Heart right ventricle (tissue), 16 donors: Measurements from ENCODE around the gene FARP2. TPM values are rescaled to one million over a fixed set of nuclear protein-coding genes. Genes with fewer than 3 reads are reported as not detected.
A peak's percentile ranks its signal among the peaks of the same experiment; 100 is the strongest.

Source experiments
- ATAC-seq, 8 donors: fragments of 200-7000 bp; cut with Tn5 transposase; one replicate each; pipeline ENCODE4 v1.9.1; 2020; ENCODE audit warnings: mild to moderate bottlenecking in 8 of 8, moderate library complexity in 8 of 8, moderate number of reproducible peaks in 1 of 8
- DNase-seq, 2 donors: peaks; one replicate each; pipeline ENCODE4 v3.0.0-alpha.2; 2020
- H3K27ac ChIP-seq, 10 donors: fragments of 200-600 bp; sonication (generic) in 2 of 10; one replicate each; pipeline versions ENCODE4 v1.5.0 to v1.8.0; 2020 to 2022; ENCODE audit warnings: mild to moderate bottlenecking in 3 of 10
- H3K27me3 ChIP-seq, 7 donors: fragments of 200-600 bp; one replicate each; pipeline ENCODE4 v1.8.0; 2021 to 2022; ENCODE audit warnings: mild to moderate bottlenecking in 2 of 7
- H3K36me3 ChIP-seq, 9 donors: fragments of 200-600 bp; sonication (generic) in 1 of 9; one replicate each; pipeline versions ENCODE4 v1.5.0 to v1.8.0; 2020 to 2022; ENCODE audit warnings: mild to moderate bottlenecking in 2 of 9
- H3K4me1 ChIP-seq, 9 donors: fragments of 200-600 bp; sonication (generic) in 1 of 9; one replicate each; pipeline versions ENCODE4 v1.5.0 to v1.8.0; 2020 to 2022; ENCODE audit warnings: mild to moderate bottlenecking in 4 of 9
- H3K4me3 ChIP-seq, 10 donors: fragments of 200-600 bp; sonication (generic) in 2 of 10; one replicate each; pipeline versions ENCODE4 v1.5.0 to v1.8.0; 2020 to 2022; ENCODE audit warnings: mild to moderate bottlenecking in 7 of 10, moderate library complexity in 2 of 10
- H3K9me3 ChIP-seq, 11 donors: fragments of 200-600 bp in 10 of 11; sonication (generic) in 2 of 11; one replicate each; pipeline versions ENCODE4 v1.5.0 to v1.8.0; 2013 to 2022; ENCODE audit warnings: mild to moderate bottlenecking in 2 of 11, control low read depth in 1 of 11, moderate library complexity in 1 of 11
- CTCF ChIP-seq, 9 donors: fragments of 200-600 bp; sonication (generic) in 2 of 9; IDR thresholded peaks; one replicate each; pipeline versions ENCODE4 v1.5.0 to v1.8.0; 2021 to 2022; ENCODE audit warnings: antibody characterized with exemption in 9 of 9, mild to moderate bottlenecking in 5 of 9, moderate library complexity in 1 of 9
- WGBS, 2 donors: extraction: QIAGEN DNeasy Blood & Tissue Kit; methylation state at CpG; one replicate each; pipeline ENCODE4 v1.1.7; 2013; ENCODE audit warnings: inconsistent platforms in 1 of 2; 5-methylcytosine and 5-hydroxymethylcytosine counted together
- intact Hi-C, 10 donors: fragments of 100-400 bp; cut with DNase I; formaldehyde crosslinking; loops; one replicate each; pipeline versions ENCODE4 v1.11.1 to v1.14.2; 2022
- polyA plus RNA-seq, 2 donors: library from polyadenylated mRNA; stranded (reverse); fragments of 200-250 nt; gene quantifications; one replicate each; pipeline ENCODE4 v1.2.3, GENCODE V29; 2013
- total RNA-seq, 10 donors: library from RNA; stranded (reverse); fragmentation: NEBNext Ultra II Directional in 3 of 10; extraction: Animal tissue kit (Norgen Biotek cat#: 25700) in 3 of 10; gene quantifications; one replicate each; pipeline versions ENCODE4 v1.2.1 to v1.2.4, GENCODE V29; 2021 to 2023
- donor health status: Arrhythmogenic right ventricular cardiomyopathy.
- donor health status: ischemic (EF 13 %, LVEDD 7.1; RV severe dilation, severe dysfunction).
- donor health status: healthy with polysubstance abuse.
- donor health status: DM: no; HTN: yes; CAD: no.
- donor health status: DM: no; HTN: no; CAD: no.
- donor health status: ischemic (EF 25% LVEDD 6.9; RV normal size, moderate dysfunction).
- donor health status: ischemic (EF 25% LVEDD 5.7; RV mildly dilated, moderate dysfunction).
- donor health status: healthy.
- donor health status: DM: yes; HTN: yes; CAD: no.
- donor health status: Ischemic cardiomyopathy.
- donor health status: ischemic (EF 35%, LVEDD 5.7; RV mildly dilated, moderate dysfunction).
- donor health status: nonischemic (EF 11% LVEDD 7.7; RV severe dilation, severe dysfunction).
- donor health status: DM: yes; HTN: yes; CAD: no.
- donor health status: PGD.
- donor health status: ischemic (EF 29% LVEDD 5.4; RV normal size, mild dysfunction).
- donor health status: nonischemic (EF 23%, LVEDD 6.1; RV moderate dilation, normal function).

The FARP2 gene
- total and polyA plus RNA-seq, 12 donors = 7.1 to 23.6 (median 19.3) TPM

- no peaks in the 10 kb centered on the region for H3K27me3 ChIP-seq
- peaks cover 0 to 78% (median 44%) of the 10 kb centered on the region in 9 donors for H3K4me1 ChIP-seq
- intact Hi-C loops = no loop called here
- no peaks in the 10 kb centered on the region for H3K9me3 ChIP-seq
- WGBS, 2 donors = 85 to 88% methylated on average over 18 of the region's 18 CpGs
- H3K36me3 ChIP-seq = peaks cover 0 to 5% (median 0%) of the 10 kb centered on the region in 9 donors
- no peak overlapping the region for H3K4me3 ChIP-seq
- DNase-seq (no peak), ATAC-seq (no peak)
- no peak for TF ChIP-seq CTCF (IDR thresholded peaks at IDR 0.05)
- peak overlapping the region in 2 of 10 donors; percentile 53 to 78 for H3K27ac ChIP-seq
These were observed 47.1 kb upstream of the FARP2 start for GRCh38 chr2:241308832-241309500.

GRCh38 chr2:241309684-241310117 is 46.4 kb upstream of the FARP2 start:
- DNase-seq (no peak), ATAC-seq (peak in 3 of 8 donors; percentile 7 to 20 (median 17))
- 77 to 78% methylated on average over 2 of the region's 2 CpGs for WGBS, 2 donors
- peaks cover 0 to 76% (median 40%) of the 10 kb centered on the region in 9 donors for H3K4me1 ChIP-seq
- no peaks in the 10 kb centered on the region for H3K9me3 ChIP-seq
- H3K27ac ChIP-seq = peak overlapping the region in 2 of 10 donors; percentile 53 to 78
- TF ChIP-seq CTCF (IDR thresholded peaks at IDR 0.05) = no peak
- H3K4me3 ChIP-seq = no peak overlapping the region
- intact Hi-C loops = loop anchor here in 3 of 10 donors (5.0 kb wide), 1 partner anchor 37 kb away; no protein-coding TSS in a partner anchor
- no peaks in the 10 kb centered on the region for H3K27me3 ChIP-seq
- peaks cover 0 to 5% (median 0%) of the 10 kb centered on the region in 9 donors for H3K36me3 ChIP-seq

- no peak for DNase-seq
- Histone ChIP-seq H3K27me3 (no peaks in the 10 kb centered on the region), H3K9me3 (no peaks in the 10 kb centered on the region), H3K4me1 (peaks cover 0 to 64% (median 34%) of the 10 kb centered on the region in 9 donors), H3K4me3 (no peak overlapping the region), H3K27ac (no peak overlapping the region), H3K36me3 (peaks cover 0 to 5% (median 0%) of the 10 kb centered on the region in 9 donors)
- TF ChIP-seq CTCF (IDR thresholded peaks at IDR 0.05) = no peak
- intact Hi-C loops = loop anchor here in 3 of 10 donors (5.0 kb wide), 1 partner anchor 39 kb away; no protein-coding TSS in a partner anchor
- 92 to 93% methylated on average over 13 of the region's 13 CpGs for WGBS, 2 donors
- ATAC-seq = no peak
These were observed 45.0 kb upstream of the FARP2 start for GRCh38 chr2:241310917-241311566.

- H3K4me1 ChIP-seq = peaks cover 0 to 69% (median 40%) of the 10 kb centered on the region in 9 donors
- no peak overlapping the region for H3K4me3 ChIP-seq
These were observed 44.0 kb upstream of the FARP2 start for GRCh38 chr2:241312082-241312481.

More at GRCh38 chr2:241312082-241312481, 44.0 kb upstream of the FARP2 start:
- no peak overlapping the region for H3K27ac ChIP-seq
- no peak for TF ChIP-seq CTCF (IDR thresholded peaks at IDR 0.05)
- H3K9me3 ChIP-seq = no peaks in the 10 kb centered on the region
- WGBS, 2 donors = 77 to 85% methylated on average over 4 of the region's 4 CpGs
- no peaks in the 10 kb centered on the region for H3K27me3 ChIP-seq
- DNase-seq (no peak), ATAC-seq (no peak)
- H3K36me3 ChIP-seq = peaks cover 0 to 5% (median 0%) of the 10 kb centered on the region in 9 donors
- intact Hi-C loops = loop anchor here in 3 of 10 donors (5.0 kb wide), 1 partner anchor 40 kb away; no protein-coding TSS in a partner anchor
